Left renal pelvis (tissue), 4 donors: Measurements from ENCODE around the gene RAB6A. TPM values are rescaled to one million over a fixed set of nuclear protein-coding genes. Genes with fewer than 3 reads are reported as not detected.

ENCODE experiments used
- DNase-seq, 4 donors: peaks; one replicate each; pipeline ENCODE4 v3.0.0-alpha.2; 2013; ENCODE audit warnings: low read depth in 4 of 4, low spot score in 3 of 4
- polyA plus RNA-seq, 4 donors: library from polyadenylated mRNA; unstranded; fragments of 120-200 nt; gene quantifications; one replicate each; pipeline ENCODE4 v1.2.1, GENCODE V29; 2013; ENCODE audit not compliant: insufficient read length in 4 of 4

Gene RAB6A
- polyA plus RNA-seq, 4 donors: 99.7 to 138 (median 118) TPM

DNA sequence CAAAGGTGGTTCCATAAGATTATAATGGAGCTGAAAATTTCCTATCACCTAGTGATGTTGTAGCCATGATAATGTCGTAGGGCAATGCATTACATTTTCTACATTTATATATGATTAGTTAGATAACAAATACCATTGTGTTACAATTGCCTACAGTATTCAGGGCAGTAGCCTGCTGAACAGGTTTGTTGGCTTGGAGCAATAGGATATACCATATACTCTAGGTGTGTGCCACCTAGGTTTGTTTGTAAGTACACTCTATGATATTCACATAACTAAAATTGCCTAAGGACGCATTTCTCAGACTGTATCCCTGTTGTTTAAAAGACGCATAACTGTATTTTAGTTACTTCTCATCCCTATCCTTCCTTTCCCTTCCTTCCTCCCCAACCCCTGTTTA is 100.9 kb downstream of the RAB6A start:
- no peak for DNase-seq

- no peak for DNase-seq
These were observed 103.9 kb downstream of the RAB6A start for GRCh38 chr11:73656985-73657384.

- no peak for DNase-seq
These were observed 105.2 kb downstream of the RAB6A start for GRCh38 chr11:73655686-73656085.

- no peak for DNase-seq
These were observed 106.3 kb downstream of the RAB6A start for GRCh38 chr11:73654482-73655021.

DNA sequence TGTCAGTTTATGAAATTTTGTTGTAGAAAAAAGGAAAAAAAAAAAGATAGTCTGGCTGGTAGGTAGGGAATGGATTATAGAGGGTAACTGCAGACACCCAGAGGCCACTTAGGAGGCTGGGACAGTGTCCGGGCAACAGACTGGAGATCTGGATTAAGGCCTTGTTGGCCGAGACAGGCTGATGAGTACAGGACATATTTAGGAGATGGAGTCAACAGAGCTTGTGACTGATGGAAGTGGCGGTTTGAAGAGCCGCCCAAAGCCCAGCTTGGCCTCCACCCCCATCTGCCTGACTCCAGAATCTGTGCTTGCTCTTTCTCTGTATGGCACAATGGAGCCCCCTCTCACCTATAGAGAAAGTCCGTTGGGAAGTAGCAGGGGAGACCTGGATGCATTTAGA is 106.9 kb downstream of the RAB6A start:
- DNase-seq: no peak

- DNase-seq: no peak
These were observed 107.9 kb downstream of the RAB6A start for GRCh38 chr11:73652856-73653559.

DNA sequence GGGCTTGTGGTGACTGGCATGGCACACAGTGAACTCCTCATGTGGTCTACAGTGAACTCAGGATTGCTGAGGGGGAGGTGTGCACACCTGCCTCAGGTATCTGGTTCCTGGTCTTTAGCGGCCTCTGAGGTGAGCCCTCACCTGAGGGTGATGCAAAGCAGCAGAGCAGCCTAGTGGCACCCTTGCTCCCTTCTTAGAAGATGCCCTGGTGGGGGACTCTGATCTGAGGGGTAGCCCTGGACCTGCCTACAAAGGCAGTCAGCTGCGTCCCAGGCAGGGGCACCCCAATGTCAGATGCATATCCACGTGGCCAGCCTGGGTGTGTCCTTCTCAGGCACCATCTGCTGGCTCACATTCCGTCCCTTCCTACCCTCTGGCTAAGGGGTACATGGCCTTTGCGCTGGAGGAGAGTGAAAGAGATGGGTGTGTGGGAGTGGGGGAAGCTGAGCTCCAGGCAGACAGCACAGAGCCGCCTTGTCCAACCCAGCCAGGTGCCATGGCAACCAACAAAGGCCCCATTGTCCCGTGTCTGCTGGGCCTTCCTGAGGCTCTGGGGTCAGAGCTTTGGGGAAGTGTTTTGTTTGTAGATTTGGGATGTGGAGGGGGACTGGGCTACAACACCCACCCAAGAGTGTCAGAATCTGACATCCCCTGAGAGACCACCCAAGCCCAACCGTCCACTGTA is 108.7 kb downstream of the RAB6A start:
- no peak for DNase-seq

GRCh38 chr11:73651661-73652045 is 109.2 kb downstream of the RAB6A start:
- no peak for DNase-seq

DNA sequence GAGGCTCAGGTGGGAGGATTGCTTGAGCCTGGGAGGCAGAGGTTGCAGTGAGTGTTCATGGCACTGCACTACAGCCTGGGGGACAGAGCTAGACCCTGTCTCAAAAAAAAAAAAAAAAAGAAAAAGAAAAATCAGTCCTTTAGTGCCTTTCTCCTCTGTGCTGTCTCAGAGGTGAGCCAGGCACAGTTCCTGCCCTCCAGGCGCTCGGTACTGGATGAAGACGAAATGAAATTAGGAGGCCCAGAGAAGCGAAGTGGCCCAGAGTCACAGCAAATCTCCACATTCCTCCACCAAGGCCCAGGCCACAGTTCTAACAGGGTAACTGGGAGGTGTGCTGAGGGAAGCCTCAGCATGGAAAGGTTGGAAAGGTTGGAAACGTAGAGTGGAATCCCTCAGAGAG is 109.6 kb downstream of the RAB6A start:
- DNase-seq: no peak

DNA sequence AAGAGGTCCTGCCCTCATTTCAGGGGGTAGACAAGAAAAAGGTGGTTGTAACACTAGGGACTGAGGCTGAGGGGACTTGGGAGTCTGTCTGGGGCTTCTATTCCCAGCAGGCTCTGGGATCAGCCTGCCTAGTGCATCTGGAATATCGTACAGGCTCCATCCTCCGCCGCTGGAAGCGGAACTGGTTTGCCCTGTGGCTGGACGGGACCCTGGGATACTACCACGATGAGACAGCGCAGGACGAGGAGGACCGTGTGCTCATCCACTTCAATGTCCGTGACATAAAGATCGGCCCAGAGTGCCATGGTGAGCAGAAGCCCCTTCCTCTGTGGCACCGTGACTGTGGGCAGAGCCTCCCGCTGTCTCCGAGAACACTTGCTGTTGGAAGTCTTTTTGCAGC is 110.5 kb downstream of the RAB6A start:
- DNase-seq: no peak

DNA sequence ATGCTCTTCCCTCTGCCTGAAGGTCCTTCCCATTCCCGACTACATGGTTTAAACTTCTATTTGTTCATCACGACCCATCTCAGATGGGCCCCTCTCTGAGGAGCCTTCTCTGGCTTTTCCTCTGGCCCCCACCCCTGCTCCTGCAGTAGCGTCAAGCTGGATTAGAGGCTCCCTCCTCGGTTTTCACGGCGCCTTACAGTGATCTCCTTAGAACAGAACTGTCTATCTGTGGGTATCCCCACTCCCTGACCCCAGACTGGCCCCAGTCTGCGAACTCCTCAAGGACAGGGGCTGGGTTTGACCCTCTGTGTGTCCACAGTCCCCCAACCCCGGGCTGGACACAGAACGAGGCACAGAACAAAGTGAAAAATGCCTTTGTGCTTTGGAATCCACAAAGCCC is 111.7 kb downstream of the RAB6A start:
- DNase-seq: no peak

GRCh38 chr11:73648571-73649046 is 112.3 kb downstream of the RAB6A start:
- no peak for DNase-seq

GRCh38 chr11:73648121-73648520 is 112.8 kb downstream of the RAB6A start:
- no peak for DNase-seq

GRCh38 chr11:73647459-73648100 is 113.3 kb downstream of the RAB6A start:
- DNase-seq: peak; percentile 59 to 71 (median 63)

GRCh38 chr11:73645972-73646631 is 114.8 kb downstream of the RAB6A start, which contains the start of gene PLEKHB1:
Gene PLEKHB1, plus strand, starts transcription at chr11:73646581. Its CDS starts 28 bp downstream, at chr11:73646609.
- DNase-seq: no peak

DNA sequence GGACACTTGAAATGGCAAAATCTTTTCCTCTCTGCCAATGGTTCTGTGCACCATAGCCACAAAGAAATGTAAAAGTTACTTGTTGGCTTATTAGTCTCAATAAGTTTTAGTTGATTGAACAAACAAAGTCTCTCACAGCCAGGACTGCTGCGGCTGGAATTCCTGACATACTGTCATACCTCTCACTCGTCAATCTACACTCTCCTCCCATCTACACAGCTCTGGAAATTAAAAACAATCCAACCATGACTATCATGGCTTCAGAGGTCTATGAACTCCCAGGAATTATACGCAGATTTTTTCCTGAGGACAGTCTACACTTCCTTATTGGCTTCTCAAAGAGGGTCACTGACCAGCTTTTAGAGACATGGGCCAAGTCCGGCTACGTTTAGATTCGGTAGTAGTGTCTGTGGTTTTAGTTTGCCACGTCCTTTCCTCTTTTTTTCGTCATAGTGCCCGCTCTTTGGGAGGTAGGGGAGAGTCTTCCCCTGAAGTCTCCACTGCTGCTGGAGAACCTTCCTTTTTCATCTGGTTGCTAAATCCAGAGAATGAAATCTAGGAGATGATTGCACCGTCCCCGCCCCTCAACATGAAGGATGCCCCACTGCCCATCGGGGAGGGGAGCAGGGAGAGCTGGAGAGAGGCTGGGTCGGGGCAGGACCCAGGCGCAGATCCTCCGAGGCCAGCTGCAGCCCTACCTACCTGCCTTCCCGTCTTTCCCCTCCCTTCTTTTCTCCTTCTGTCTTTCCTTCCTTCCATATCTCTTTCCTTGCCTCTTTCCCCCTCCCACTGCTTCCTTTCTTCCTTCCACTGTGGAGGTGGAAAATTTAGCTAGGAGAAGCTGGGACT is 115.5 kb downstream of the RAB6A start:
- DNase-seq: no peak

- DNase-seq: no peak
These were observed 119.2 kb downstream of the RAB6A start for GRCh38 chr11:73641668-73642067.

- no peak for DNase-seq
These were observed 120.3 kb downstream of the RAB6A start for GRCh38 chr11:73640592-73640991.

DNA sequence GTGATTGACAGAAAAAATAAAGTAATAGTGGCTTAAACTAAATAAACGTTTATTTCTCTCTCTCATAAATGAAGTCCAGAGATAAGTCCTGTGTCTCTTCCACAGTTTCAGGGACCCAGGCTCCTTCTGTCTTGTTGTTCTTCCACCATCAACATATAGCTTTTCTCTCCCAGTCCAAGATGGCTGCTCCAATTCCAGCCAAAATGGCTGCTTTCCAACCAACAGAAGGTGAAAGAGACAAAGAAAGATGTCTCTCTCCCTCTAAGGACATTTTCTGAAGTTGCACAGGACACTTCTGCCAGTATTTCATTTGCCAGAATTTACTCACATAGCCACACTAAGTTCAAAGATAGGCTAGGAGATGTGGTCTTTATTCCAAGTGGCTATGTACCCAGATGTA is 123.9 kb downstream of the RAB6A start:
- no peak for DNase-seq

GRCh38 chr11:73636249-73636648 is 124.6 kb downstream of the RAB6A start:
- no peak for DNase-seq
